Esophagus mucosa (tissue), 1 donor: ENCODE measurements around the gene COQ8B. TPM values are rescaled to one million over a fixed set of nuclear protein-coding genes. Genes with fewer than 3 reads are reported as not detected.
A peak's percentile ranks its signal among the peaks of the same experiment; 100 is the strongest.
"Not testable (repeated sequence)": the region's sequence is repeated elsewhere in the genome, so short reads cannot be mapped to it uniquely, and the experiment has no call there.

Source experiments
- ATAC-seq: fragments of 200-7000 bp; cut with Tn5 transposase; one replicate; pipeline ENCODE4 v1.9.1; 2020
- total RNA-seq: library from RNA; stranded (reverse); gene quantifications from one replicate; pipeline ENCODE4 v1.2.4, GENCODE V29; 2023
- donor health status: DM: yes; HTN: yes; CAD: no.

Gene COQ8B
- 18.7 TPM for total RNA-seq

DNA sequence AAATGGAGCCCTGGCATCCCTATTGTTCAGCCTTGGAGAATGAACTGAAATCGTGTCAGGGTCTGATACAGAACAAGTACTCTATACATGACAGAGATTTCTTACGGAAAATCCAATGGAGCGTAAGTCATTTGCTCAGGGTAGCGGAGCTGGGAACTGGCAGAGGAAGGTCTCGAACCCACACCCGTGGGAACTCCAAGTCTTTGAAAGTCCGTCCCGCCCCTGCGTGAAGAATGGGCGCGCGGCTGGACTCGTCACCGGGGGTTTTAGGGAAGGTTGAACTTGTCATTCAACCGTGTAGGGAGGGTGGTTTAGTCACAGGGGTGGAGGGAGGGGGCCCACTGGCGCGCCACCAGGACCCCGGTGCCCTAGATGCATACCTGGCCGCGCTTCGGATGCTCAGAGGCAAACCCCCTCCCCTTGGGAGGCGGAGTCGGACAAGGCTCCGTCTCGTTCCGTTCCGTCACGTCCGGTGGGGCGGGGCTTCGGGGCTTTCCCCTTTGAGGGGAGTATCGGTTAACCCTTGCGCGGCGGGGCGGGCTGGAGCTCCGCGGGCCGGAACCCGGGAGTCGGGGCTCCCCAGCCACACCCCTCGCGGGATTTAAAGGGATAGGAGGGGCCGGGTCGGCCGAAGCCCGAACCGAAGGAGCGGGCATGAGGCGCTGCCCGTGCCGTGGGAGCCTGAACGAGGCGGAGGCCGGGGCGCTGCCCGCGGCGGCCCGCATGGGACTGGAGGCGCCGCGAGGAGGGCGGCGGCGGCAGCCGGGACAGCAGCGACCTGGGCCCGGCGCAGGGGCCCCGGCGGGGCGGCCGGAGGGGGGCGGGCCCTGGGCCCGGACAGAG is at the start of gene COQ8B, which contains the start of gene ITPKC:
COQ8B (minus strand) TSS at position 405 of the 843 bp plus-strand sequence. CDS start 2,254 bp downstream, outside the sequence.
ITPKC (plus strand) TSS at position 631 of the 843 bp plus-strand sequence; CDS start at position 655, 24 bp downstream.
- peak; percentile 76 for ATAC-seq

DNA sequence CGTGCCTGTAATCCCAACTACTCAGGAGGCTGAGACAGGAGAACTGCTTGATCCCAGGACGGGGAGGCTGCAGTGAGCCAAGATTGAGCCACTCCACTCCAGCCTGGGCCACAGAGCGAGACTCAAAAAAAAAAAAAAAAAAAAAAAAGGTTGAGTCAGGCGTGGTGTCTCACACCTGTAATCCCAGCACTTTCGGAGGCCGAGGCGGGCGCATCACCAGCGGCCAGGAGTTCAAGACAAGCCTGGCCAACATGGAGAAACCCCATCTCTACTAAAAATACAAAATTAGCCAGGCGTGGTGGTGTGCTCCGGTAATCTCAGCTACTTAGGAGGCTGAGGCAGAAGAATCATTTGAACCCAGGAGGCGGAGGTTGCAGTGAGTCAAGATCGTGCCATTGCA is 49.7 kb upstream of the COQ8B start:
- ATAC-seq, result not testable (repeated sequence)

DNA sequence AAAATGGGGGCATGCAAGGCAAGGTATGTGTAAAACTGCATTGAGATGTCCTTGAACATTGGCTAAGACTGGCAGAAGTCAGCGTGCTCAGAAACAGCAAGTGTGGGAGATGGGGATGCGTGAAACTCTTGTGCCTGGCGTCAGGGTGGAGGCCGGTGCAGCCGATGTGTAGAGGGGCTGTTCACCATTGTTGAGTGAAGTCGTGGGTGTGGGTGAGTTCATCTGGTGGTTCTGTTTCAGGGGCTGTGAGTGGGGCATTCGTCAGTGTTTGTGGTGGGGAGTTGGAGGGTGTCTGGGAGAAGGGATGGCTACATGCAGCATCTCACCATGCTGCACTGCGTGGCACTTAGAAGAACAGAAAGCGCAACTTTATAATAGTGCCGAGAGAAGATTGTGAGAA is 47.3 kb upstream of the COQ8B start:
- ATAC-seq, result no peak

DNA sequence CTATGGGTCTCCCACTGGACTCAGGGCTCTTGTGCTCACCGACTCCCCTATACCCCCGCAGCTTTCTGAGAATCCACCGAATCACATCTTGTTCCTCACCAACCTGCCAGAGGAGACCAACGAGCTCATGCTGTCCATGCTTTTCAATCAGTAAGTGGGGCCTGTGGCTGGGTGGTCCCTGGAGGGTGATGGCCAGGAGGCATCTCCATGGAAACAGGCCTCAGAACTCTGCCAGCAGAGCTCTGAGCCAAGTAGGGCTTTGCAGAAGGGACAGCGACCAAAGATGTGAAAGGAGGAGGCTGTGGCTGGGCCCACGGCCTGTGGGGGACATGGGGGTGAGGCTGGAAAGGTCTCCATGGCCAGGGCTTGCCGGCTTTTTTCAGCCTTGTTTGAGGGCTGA is 46.8 kb upstream of the COQ8B start:
- no peak for ATAC-seq

DNA sequence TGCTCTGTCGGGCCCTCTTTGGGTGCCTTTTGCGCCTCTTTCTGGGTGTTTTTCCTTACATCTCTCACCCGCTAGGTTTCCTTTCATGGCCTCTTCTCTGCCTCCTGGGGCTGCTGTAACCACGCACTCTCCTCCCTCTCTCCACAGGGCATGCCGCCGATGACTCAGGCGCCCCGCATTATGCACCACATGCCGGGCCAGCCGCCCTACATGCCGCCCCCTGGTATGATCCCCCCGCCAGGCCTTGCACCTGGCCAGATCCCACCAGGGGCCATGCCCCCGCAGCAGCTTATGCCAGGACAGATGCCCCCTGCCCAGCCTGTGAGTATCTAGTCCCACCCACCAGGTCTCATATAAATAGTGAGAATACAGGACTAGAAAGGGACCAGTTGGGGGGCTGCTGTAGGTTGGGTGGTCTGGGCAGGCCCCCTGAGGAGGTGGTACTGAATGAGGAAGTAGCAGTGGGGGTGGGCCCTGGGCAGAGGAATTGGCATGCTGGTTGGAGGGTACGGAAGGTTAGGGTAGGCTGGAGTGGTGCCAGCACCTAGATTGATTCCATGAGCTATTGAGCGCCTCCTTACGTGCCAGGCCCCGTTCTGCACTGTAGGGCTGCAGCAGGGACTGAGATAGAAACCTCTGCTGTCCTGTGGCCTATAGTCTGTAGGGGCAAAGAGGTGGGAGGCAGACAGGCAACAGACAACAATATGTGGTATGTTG is 46.2 kb upstream of the COQ8B start:
- no peak for ATAC-seq

DNA sequence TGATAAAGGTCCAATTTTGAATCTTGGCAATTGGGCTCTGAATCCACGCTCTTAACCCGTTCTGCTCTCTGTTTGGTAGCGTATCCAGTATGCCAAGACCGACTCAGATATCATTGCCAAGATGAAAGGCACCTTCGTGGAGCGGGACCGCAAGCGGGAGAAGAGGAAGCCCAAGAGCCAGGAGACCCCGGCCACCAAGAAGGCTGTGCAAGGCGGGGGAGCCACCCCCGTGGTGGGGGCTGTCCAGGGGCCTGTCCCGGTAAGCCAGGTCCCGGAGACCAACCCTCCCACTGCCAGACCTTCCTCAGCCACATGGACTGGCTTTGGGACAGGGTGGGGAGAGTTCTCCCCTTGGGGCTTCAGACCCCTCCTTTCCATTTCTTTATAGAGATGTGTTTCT is 42.7 kb upstream of the COQ8B start:
- ATAC-seq, result no peak

DNA sequence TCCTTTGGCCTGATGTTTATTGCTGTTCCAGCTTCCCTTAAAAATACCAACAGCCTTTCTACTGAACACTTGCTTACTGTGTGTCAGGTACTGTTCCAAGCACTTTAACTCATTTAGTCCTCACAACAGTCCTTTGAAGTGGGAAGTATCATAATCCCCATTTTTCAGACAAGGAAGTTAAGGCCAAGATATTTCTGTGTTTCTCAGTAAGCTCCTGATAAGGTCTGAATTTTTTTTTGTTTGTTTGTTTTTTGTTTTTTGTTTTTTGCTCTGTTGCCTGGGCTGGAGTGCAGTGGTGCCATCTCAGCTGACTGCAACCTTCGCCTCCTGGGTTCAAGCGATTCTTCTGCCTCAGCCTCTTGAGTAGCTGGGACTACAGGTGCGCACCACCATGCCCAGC is 41.8 kb upstream of the COQ8B start:
- no peak for ATAC-seq

DNA sequence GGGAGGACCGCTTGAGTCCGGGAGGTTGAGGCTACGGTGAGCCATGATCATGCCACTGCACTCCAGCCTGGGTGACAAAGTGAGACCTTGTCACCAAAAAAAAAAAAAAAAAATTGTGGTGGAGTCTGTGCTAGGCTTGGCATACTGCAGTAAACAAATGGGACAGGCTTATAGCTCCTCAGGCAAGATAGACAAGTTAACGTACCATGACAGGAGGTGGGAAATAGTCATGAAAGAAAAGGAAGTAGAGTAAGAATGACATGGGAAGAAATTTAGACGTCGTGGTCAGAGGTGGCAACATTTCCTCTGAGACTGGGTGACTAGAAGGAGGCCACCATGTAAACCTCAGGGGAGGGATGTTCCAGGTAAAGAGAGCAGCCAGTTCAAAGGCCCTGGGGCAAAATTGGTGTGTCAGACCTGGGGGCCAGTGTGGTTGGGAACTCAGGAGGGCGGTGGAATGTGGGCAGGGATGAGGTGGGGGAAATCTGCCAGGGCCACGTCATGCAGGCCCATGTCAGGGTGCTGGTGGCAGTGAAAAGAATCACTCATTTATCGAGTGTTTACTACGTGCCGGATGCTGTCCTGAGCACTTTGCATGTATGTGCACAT is 39.9 kb upstream of the COQ8B start:
- peak; percentile 41 for ATAC-seq

DNA sequence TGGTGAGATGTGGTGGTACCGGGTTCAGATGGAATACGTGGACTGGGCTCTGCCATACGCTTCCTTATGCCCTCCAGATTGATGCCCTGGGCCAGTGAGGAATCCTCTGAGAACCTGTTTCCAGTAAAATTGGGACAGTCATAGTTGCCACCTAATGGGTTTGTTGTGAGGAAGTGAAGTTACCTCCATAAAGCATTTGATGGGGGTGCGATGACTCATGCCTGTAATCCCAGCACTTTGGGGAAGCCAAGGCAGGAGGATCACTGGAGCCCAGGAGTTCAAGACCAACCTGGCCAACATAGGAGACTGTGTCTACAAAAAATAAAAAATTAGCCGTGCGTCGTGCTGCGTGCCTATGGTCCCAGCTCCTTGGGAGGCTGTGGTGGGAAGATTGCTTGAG is 39.1 kb upstream of the COQ8B start:
- ATAC-seq, result no peak

DNA sequence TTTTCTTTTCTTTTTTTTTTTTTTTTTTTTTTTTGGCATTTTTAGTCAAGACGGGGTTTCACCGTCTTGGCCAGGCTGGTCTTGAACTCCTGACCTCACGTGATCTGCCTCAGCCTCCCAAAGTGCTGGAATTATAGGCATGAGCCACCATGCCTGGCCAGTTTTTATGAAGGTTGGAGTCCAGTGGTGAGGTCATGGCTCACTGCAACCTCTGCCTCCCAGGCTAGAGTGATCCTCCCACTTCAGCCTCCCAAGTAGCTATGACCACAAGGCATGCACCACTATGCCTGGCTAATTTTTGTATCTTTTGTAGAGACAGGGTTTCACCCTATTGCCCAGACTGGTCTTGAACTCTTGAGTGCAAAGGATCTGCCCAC is 38.5 kb upstream of the COQ8B start:
- no peak for ATAC-seq

DNA sequence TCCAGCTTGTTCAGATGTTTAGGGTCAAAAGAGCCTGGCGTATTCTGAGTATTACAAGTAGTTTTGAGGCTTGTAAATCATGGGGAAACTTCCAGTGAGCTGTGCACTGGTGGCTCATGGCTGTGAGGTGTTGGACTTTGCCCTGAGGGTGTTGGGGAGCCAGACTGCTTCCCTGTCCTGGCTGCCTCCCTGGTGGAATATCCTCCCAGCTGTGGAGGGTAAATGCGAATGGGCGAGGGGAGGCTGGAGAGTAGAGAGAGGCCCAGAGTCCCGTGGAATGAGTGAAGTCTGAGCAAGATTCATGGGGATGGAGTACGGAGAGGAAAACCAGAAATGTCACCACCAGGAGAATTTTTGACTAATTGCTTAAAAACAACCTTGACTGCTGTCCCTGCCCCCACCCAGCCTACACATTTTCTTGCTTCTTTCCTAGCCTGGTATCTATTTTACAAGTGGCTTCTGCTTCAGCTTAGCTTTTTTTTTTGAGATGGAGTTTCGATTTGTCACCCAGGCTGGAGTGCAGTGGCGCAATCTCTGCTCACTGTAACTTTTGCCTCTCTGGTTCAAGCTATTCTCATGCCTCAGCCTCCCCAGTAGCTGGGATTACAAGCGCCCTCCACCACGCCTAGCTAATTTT is 38.0 kb upstream of the COQ8B start:
- ATAC-seq, result no peak

DNA sequence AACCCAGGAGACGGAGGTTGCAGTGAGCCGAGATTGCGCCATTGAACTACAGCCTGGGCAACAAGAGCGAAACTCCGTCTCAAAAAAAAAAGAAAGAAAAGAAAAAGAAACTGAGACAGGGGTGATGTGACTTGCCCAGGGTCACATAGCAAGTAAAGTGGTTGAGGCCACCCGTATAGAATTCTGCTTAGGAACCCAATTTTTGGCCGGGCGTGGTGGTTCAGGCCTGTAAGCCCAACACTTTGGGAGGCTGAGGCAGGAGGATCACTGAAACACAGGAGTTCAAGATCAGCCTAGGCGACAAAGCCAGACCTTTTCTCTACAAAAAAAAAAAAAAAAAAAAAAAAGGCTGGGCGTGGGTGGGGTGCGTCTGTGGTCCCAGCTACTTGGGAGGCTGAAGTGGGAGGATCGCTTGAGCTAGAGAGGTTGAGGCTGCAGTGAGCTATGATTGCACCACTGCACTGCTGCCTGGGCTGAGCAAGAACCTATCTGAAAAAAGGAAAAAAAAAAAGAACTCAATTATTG is 35.6 kb upstream of the COQ8B start:
- no peak for ATAC-seq

DNA sequence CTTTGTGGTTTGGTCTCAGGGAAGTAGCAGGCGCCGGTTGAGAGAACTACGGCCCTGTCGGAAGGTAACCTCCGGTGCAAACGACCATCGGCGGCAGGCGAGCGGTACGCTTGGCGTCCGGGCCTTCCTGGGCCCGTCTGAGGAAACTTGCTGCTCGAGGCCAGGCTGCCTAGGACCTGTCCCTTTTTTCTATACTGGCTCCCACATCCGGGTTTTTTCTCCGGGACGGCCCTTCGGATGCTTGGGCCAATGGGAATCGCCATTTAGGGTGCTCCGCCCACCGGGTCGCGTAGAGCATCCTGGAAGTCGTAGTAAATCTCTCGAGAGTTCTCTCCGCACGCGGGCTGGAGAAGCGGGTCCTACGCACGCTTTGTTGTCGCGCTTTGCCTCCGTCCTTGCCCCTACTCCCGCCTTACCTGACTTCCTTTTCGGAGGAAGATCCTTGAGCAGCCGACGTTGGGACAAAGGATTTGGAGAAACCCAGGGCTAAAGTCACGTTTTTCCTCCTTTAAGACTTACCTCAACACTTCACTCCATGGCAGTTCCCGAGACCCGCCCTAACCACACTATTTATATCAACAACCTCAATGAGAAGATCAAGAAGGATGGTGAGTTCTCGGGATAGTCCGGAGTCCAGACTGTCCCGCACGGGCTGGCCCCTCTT is 34.3 kb upstream of the COQ8B start, which contains the start of gene SNRPA:
SNRPA (plus strand) TSS at position 330 of the 664 bp plus-strand sequence; CDS start at position 536, 206 bp downstream.
- ATAC-seq, result peak; percentile 79

DNA sequence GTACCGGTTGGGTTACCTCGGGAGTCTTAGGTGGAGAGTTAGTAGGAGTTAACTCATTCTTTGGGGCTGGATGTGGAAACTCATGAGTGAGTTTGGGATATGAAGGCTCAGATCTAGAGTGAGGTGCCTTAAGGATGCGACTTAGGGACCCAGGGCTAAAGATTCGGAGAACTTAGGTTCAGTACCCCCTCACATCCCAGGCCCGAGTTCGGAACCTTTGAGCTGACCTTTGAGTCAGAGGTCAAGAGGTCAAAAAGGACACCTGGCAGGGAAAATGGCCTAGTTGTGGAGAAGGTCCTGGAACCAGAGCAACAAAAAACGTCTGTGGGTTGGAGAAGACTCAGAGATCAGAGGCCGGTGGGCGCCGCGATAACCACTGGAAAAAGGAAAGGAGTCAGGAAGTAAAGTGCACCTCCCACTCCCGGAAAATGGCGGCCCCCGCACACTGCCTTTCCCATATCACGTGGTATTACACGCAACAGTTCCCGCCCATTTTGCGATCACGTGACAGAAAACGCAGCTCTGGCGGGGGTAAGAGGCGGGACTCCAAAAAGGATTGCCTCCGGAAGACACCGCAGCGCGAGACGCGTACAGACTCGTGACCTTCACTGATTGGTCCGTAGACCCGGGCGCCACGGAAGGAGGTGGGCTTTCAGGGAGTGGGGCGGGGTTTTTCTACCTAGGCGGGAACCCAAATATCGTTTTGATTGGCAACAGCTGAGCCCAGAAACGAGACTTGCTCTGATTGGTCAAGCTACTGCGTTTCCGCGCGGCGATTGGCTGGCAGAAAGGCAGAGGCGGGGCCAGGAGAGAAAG is 33.6 kb upstream of the COQ8B start, which contains the start of gene ACTMAP:
ACTMAP (minus strand) TSS at position 420 of the 816 bp plus-strand sequence. CDS start 674 bp downstream, outside the sequence.
- ATAC-seq, result peak; percentile 95

DNA sequence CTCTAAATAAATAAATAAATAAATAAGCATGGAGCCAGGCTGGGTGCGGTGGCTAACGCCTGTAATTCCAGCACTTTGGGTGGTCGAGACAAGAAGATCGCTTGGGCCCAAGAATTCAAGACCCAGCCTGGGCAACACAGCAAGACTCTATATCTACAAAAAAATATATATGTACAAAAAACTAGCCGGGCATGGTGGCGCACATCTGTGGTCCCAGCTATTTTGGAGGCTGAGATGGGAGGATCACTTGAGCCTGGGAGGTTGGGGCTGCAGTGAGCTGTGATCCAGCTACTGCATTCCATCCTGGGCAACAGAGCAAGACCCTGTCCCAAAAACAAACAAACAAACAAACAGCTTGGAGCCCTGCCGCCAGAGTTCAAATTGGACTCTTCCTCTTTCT is 30.9 kb upstream of the COQ8B start:
- ATAC-seq, result no peak

DNA sequence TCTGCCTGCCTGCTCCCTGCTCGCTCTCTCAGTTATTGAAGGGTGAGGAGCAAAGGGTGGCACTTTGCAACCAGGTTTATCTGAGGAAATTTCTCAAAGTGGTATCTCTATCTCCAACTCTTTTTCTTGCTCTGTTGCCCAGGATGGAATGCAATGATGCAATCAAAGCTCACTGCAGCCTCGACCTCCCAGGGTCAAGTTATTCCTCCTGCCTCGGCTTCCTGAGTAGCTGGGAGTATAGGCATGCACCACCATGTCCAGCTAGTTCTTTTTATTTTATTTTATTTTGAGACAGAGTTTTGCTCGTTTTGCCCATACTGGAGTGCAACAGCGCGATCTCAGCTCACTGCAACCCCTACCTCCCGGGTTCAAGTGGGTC is 28.7 kb upstream of the COQ8B start:
- ATAC-seq, result no peak

DNA sequence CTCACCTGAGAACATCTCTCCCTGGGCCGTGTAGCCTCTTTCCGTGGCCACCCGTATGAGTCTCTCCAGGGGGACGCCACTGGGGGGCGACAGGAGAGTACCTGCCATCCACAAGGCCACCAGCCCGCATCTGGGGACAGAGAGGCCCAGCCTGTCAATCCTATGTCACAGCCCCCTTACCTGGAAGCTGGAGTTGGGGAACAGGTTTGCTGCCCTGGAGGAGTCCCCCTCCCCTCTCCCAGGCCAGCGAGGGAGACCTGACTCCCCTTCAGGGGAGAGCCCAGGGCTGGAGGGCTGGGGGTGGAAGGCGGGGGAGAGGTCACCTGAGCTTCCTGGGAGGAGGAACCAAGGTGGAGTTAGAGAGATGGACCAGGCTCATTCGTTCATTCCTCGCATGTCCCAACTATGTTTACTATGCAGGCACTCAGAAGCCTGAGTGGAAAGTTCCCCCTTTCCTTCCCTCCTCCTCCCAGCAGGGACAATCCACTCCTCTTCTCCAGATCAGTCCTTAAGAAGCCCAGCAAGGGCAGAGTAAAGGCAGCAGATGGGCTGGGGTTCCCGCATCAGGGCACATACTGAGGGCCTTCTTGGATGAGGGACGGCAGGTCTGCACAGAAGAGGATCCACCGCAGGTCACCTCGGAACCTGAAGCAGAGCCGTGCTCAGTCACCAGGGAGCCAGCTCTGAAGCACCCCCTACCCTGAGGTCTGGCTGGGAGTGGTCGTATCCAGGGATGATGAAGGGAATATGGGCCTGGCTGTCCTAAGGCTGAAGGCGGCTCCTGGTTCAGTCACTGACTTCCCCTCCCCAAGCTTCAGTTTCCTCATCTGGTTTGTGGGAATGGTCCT is 28.1 kb upstream of the COQ8B start:
- ATAC-seq, result no peak

DNA sequence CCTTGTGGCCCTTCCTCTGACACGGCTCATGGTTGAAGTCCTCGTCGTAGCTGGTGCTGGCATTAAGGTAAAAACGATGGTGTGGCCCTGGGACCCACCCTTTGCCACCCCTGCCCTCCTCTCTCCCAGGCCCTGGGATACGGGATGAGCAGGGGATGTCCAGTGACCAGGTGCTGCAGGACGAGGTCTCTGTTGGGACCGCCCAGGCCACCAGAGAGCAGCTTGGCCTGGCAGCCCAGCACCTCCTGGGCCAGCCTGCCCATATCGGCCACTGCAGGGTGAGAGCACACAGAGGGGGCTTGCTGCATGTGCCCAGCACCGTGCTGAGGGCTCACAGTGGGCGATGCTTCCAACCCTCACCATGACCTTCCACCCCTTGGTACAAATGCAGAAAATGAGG is 27.2 kb upstream of the COQ8B start:
- peak; percentile 0 for ATAC-seq

DNA sequence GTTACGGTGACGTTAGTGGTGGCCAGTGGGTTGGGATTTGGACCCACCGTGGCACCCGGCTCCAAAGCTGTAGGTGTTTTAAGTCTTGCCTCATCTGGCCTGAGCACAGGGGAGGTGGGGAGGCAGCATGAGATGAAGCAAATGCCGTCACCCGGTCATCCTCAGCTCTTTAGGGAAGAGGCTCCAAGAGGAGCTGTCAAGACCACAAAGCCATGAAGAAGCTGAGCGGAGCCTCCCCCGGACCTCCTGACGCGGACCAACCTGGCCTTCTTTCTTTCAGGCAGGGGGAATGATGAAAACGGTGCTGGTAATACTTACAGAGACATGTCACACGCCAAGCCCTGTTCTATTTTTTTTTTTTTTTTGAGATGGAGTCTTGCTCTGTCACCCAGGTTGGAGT is 26.2 kb upstream of the COQ8B start:
- ATAC-seq, result no peak

DNA sequence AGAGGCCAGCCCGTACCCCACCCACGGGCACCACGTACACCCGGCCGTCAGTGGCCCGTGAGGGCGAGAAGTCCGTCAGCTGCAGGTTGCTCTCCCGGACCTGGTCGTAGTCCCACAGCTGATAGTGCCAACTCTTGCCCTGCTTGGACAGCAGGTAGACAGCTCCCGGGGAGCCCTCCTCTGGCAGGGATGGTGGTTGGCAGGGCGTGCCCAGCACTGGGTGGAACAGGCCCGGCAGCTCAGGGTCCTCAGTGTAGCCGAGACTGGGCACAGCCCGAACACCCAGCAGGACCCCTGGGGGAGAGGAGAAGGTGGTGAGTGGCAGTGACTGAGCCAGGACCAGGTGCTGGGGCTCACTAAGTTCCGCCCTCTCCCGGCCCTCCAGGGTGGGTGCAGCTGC is 25.8 kb upstream of the COQ8B start:
- ATAC-seq, result peak; percentile 12
